NCI-H1930 (cell line): ENCODE data around the gene NOXO1.
A peak's percentile ranks its signal among the peaks of the same experiment; 100 is the strongest.

Source experiments
- DNase-seq, 2 experiments: peaks; one replicate each; lab custom pipeline; 2025; lab: John Stamatoyannopoulos, UW

NOXO1 gene, protein sequence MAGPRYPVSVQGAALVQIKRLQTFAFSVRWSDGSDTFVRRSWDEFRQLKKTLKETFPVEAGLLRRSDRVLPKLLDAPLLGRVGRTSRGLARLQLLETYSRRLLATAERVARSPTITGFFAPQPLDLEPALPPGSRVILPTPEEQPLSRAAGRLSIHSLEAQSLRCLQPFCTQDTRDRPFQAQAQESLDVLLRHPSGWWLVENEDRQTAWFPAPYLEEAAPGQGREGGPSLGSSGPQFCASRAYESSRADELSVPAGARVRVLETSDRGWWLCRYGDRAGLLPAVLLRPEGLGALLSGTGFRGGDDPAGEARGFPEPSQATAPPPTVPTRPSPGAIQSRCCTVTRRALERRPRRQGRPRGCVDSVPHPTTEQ

DNA sequence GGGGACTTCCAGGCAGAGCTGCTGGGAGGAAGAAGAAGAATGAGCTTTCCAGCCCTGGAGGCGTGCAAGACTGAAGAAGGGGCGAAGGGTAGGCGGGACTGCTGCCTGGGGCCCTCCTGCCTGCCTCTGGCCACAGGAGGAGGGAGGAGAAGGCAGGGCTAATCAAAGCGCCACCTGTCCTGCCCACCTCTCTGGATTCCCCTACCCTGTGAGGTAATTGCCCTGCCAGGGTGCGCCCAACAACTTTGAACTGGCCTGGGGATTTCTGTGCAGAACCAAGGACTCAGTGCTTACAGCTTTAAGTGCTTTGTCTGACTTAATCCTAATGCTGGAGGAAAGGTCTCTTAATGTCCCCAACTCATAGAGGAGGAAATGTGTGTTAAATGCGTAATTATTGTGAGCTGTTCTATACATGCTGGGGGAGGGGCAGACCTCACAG lies at the start of gene NOXO1:
TSS of gene NOXO1 (minus strand) at position 72 of the 439 bp plus-strand sequence. CDS start 290 bp downstream, outside the sequence.
- no peak for DNase-seq

DNA sequence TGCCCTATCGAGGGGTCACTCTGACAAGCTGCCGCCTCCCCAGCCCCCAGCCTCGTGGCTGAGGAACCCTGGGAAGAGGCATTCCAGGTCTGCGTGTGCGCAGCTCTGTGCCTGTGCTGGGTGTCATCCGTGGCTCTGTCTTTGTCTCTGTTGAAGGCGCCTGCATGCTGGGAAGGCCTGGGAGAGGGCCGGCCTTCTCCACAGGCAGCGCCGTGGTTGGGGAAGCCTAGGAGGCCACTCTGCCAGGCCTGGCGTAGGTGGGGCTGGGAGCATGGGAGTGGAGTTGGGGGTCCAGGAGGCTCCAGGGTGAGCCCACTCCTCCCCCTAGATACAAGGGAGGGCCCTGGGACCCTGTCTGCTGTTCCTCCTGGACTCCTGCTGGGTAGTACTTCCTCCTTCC lies 48.8 kb upstream of the NOXO1 start:
- no peak for DNase-seq

GRCh38 chr16:2029350-2029749 lies 48.1 kb upstream of the NOXO1 start:
- DNase-seq = no peak

DNA sequence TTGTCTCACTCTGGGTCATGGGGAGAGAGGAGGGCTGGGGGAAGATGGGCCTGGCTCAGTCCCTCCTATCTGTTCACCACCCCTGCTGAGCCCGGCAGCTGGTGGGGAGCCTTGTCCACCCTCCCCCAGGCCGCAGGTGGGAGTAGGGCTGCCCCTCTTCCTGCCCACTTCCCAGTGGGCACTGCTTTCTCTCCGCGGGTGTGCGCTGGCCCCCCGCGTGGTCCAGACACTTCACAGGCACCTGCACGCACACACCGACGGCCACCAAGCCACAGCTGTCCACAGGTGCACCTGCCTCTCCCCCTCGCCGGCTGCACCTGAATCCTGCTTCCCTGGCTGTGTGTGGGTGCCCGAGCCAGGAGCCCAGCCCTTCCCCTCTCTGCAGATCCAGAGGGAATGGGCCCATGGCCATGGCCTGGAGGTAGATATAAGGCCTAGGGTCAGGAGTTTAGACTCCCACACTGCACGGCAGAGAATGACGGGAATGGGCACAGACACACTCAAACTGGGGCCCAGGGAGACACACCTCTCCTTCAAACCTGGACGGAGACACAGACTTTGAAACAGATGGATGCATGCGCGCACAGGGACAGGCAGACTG lies 47.5 kb upstream of the NOXO1 start:
- DNase-seq = no peak

GRCh38 chr16:2028146-2028545 lies 46.9 kb upstream of the NOXO1 start:
- no peak for DNase-seq

DNA sequence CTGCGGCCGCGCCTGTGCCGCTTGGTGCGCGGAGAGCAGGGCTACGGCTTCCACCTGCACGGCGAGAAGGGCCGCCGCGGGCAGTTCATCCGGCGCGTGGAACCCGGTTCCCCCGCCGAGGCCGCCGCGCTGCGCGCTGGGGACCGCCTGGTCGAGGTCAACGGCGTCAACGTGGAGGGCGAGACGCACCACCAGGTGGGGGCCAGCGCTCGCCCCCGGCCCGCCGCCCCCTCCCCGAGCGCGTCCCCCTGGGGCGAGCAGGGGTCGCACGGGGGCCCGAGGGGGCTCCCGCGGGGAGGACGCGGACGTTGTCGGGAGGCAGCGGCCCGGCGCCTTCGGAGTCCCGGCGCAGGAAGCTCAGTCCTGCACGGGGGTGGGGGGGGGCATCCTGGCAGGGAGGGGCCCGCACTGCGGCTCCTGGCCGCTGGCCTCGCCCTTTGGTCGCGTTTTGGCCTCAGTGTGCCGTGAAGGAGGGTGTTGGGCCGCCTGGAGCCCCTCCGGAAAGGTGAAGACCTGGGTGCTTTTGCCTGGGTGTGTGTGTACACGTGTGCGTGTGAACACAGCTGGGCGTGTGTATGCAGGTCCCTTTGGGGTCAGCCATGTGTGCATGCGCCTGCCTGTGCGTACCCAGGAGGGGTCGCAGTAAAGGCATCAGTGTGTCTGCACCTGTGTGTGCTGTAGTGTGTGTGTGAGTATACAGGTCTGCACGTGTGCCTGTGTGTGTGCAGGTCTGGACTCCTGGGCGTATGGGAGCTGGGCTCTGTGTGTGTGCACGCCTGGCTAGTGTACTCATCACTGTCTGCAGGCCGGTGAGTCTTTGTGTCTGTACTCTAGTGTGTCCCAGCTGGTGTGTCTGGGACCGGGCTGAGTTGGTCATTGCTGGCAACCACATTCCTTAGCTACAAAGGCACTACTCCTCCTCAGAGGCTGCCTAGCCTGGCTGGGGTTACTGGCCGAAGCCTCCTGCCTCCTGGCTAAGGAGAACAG lies 46.0 kb upstream of the NOXO1 start:
- no peak for DNase-seq

DNA sequence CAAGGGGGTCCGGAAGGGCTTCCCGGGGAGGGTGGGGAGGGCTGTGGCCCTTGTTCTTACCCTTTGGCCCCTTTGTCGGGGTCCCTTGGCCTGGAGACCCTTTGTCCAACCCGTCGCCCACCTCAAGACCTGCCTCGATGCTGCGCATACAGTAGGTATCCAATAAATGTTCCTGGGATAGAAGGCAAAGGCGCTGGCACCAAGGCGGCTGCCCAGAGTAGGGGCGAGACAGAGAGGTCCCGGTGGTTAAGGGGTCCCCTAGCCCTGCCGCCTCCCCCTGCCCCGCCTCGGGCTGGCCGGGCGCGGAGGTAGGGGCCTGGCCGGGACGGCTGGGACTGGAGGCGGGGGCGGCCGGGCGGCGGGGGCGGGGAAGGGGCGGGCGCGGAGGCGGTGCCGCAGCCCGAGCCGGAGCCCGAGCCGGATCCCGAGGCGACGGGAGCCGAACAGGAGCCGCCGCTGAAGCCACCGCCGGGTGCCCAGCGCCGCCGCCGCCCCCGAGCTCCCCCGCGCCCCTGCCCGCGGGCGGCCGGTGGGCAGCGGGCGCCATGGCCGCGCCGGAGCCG lies 45.3 kb upstream of the NOXO1 start, which contains the start of gene NHERF2:
TSS of gene NHERF2 (plus strand) at position 442 of the 563 bp plus-strand sequence. CDS start at position 546, 104 bp downstream.
- DNase-seq = no peak

- no peak for DNase-seq
These were observed 44.7 kb upstream of the NOXO1 start for GRCh38 chr16:2025878-2026460.

- no peak for DNase-seq
These were observed 44.0 kb upstream of the NOXO1 start for GRCh38 chr16:2025251-2025650.

- no peak for DNase-seq
These were observed 42.8 kb upstream of the NOXO1 start for GRCh38 chr16:2024032-2024420.

DNA sequence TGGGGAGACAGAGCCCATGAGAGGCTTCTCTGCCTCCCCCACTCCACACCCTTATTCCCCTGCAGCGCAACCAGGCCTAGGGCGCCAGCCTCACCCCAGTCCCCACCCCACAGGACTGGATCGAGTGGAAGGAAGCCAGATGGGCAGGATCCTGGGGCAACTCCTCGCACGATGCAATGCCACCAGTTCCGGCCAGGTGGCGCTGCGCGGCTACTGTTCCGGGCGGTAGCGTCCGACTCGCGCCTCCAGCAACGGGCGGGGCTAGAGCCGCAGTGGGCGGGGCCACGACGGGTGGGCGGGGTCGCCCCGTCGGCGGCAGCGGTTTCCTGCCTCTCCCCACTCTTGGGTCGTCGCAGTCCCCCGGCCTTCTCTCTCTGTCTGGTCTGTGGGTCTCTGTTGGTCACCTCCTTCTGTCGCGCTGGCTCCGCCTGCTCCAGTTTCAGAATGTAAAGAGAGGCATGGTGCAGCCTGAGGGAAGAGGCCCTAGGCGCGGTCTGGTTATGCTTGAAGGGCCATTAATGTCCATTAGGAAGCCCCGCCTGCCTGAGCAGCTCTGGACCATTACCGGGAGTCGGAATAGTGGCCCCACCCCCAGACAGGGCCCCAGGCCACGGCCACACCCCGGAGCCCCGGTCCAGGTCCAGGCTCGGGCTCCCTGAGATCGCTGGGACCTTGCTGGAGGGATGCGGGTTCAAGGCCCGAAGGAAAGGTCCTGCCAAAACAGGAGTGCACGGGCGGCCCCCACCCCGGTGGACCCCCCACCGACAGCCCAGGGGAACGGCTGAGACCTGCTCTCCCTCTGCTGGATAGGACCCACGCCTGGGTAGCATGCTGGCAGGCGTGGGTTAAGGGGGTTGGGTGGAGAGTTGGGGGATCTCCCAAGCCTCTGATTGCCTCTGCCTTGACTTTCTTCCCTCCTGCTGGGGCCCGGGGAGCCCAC lies 42.1 kb upstream of the NOXO1 start:
- DNase-seq = peak; percentile 81 to 88

- no peak for DNase-seq
These were observed 41.4 kb upstream of the NOXO1 start for GRCh38 chr16:2022723-2023091.

- no peak for DNase-seq
These were observed 38.9 kb upstream of the NOXO1 start for GRCh38 chr16:2019921-2020831.

DNA sequence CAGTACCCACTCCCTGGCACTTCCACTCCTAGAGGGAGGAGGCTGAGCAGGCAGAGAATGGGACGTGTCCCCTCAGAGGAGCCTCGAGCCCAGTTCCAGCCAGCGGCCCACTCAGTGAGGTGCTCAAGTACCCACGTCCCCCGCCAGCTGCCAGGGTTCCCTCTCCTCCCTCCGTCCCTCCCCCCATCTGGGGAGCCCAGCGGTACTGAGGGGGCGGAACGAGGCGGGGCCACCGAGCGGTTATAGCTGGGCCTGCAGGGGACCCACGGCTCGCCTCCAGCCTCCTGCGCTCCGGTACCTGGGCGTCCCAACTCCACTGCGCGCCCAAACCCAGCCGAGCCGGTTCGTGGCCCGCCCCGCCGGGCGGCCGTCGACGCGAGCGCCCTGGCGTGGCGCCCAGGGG lies 38.2 kb upstream of the NOXO1 start, which contains the start of gene NPW:
TSS of gene NPW (plus strand) at position 268 of the 403 bp plus-strand sequence.
- DNase-seq = no peak

GRCh38 chr16:2016407-2016922 lies 35.2 kb upstream of the NOXO1 start:
- peak in 1 of 2 experiments; percentile 54 for DNase-seq

- DNase-seq = no peak
These were observed 34.6 kb upstream of the NOXO1 start for GRCh38 chr16:2015947-2016208.

DNA sequence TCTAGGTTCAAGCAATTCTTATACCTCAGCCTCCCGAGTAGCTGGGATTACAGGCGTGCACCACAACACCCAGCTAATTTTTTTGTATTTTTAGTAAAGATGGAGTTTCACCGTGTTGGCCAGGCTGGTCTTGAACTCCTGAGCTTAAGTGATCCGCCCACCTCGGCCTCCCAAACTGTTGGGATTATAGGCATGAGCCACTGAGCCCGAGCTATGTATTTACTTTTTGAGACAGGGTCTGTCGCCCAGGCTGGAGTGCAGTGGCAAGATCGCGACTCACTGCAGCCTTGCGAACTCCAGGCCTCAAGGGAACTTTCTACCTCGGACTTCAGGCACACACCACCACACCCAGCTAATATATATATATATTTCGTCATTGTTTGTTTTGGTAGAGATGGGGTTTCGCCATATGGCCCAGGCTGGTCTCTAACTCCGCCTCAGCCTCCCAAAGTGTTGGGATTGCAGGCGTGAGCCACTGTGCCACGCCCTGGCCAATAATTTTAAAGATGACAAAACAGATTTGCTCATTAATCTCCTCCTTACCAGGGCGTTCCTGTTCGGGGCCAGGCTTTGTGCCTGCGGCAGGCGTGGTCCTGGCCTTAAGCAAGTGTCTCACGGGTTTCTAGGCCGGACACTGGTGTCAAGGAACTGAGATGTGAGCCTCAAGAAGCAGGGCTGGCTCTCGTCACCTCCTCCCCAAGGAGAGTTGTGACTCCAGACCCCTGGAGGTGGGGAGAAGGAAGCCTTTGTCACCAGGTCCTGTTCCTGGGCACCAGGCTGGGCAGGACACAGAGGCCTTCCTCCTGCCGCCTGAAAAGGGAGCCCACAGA lies 34.1 kb upstream of the NOXO1 start:
- DNase-seq = no peak

DNA sequence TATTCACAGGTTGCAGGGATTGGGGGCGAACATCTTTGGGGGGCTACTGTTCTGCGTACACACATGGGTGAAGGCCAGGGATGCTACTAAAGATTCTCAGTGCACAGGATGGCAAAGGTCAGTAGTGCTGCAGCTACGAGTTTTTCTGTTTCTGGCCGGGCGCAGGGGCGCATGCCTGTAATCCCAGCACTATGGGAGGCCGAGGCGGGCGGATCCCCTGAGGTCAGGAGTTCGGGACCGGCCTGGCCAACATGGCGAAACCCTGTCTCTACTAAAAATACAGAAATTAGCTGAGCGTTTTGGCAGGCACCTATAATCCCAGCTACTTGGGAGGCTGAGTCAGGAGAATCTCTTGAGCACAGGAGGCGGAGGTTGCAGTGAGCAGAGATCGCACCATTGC lies 32.3 kb upstream of the NOXO1 start:
- DNase-seq = no peak
